NCI-H187 (cell line): ENCODE results near the gene NFKBIE.

Source experiments
- DNase-seq, 2 experiments: peaks; one replicate each; lab custom pipeline; 2025; lab: John Stamatoyannopoulos, UW

Gene NFKBIE

DNA sequence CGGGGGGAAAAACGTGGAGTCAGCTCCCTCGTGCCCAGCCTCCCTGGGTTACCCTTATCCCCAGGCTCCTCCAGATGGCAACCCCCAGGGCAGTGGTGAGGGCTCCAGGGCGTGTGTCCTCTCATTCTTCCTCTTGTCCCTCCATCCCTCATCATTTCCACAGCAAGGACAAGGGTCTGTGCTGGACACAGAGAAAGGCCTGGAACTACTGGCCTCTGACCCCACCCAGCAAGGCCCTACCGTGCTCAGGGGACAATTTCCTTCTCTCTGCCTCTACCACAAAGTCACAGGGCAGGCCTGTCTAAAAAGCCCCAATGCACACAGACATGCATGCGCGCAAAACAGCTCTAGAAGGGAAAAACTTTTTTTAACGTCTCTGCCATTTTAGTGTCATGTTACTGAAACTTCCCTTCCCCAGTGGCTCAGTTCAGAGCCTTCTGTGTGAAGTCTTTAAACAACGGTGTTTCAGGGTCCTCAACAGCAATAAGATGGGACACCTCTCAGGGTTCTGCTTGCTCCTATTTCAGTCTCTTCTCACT, 7.0 kb downstream of the NFKBIE start:
- no peak for DNase-seq

DNA sequence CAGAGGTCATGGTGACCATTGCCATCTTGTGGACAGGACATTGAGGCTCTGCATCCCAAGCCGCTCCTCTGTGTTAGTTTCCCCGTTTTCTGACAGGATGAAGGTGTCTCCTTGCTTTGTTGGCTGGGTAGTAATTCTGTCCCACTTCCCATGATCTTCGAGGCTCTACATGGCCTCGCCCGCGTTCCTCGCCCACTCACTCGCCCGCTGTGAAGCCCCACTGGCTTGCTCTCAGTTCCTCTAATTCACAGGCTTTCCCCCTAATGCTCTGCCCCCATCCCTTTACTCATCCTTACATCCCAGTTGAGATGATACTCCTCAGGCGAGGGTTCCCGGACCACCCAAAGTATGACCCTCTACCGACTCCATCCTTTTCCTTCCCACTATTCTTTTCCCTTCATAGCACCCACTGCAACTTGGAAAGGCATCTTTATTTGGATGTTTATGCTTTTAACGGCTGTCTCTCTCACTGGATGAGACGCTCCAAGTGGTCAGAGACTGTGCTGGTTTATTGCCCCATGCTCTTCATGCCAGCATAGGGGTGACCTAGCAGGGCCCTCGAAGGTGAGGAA, 7.5 kb downstream of the NFKBIE start:
- DNase-seq: no peak

DNA sequence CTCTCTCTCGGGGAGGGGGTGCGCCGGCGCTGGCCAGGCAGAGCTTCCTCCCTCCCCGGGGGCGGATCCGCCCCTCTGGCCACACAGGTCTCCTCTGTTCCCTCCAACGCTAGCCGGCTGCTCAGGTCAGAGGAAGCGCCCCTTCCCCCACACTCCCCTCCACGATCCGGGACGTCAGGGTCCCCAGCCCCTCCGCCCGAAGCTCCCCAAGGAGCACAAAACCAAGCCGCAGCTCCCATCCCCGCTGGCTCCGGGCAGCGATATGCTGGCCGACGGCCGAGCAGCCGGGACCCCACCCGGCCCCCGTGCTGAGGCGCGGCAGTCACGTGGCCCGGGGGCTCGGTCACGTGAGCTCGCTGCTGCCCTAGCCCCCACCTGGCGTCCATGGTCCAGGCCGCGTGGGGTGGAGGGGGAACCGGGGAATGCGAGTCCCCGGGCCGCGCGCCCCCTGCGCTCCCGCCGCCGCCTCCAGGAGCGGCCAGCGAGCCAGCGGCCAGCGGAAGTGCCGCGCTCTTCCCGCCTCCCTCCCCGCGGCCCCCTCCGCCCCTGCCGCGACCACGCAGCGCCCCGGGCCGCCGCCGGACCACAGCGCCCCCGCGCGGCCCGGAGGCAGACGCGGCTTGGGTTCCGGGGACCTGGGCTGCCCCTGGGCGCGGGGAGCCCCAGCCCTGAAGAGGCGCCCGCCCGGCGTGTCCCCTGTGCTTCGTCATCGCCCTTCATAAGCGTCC, 8.2 kb downstream of the NFKBIE start, which contains the start of gene SLC35B2:
TSS of gene SLC35B2 (minus strand) at position 504 of the 728 bp plus-strand sequence. CDS start at position 386, 118 bp downstream.
- DNase-seq: peak; percentile 28 to 64

DNA sequence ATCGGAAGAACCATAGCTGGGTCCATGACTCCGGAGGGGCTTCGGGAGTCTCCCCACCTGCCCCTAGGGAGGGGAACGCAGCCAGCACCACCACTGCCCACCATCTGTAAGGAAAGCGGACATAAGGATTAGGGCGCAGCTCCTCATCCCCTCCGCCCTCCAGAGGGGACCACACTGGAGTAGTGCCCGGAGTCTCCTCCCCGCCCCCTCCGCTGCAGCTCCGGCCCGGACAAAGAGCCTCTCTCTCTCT, 8.7 kb downstream of the NFKBIE start:
- no peak for DNase-seq

DNA sequence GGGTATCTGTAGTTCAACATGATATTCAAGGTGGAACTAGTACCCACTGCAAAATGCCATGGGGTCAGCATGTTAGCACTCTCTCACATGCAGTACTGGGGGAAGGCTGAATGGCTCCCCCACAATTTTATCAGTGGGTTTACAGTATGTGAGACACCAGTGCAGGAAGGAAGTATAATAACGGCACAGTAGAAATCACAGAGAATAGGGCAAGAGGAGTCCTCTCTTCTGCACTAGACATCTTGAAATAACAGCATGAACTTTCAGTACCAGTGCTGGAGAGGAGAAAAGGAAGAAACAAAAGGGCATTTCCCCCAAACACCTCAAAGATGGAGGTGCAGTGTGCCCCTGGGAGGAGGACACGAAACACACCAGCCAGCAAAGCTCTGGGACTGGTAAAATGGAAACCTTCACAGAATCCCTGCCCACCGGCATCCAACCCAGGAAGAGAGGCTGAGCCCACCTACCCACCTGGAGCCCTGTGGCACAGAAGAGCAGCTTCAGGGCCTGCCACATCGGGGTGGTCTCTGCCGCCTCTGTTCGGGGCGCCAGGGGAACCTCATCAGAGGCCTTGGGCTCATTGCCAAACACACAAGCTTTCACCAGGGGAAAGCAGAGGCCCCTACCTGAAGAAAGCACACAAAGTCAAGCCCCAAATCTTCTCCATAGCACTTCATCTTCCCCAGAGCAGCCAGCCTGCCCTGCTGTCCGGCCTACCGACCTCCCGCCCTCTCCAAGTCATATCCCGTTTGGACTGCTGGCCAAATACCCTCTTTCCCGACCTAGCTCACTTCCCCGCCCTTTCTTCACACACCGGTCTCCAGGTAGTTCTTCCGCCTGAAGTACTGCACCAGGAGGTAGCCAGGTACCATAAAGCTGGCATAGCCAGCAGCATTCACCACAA, 9.2 kb downstream of the NFKBIE start:
- no peak for DNase-seq

DNA sequence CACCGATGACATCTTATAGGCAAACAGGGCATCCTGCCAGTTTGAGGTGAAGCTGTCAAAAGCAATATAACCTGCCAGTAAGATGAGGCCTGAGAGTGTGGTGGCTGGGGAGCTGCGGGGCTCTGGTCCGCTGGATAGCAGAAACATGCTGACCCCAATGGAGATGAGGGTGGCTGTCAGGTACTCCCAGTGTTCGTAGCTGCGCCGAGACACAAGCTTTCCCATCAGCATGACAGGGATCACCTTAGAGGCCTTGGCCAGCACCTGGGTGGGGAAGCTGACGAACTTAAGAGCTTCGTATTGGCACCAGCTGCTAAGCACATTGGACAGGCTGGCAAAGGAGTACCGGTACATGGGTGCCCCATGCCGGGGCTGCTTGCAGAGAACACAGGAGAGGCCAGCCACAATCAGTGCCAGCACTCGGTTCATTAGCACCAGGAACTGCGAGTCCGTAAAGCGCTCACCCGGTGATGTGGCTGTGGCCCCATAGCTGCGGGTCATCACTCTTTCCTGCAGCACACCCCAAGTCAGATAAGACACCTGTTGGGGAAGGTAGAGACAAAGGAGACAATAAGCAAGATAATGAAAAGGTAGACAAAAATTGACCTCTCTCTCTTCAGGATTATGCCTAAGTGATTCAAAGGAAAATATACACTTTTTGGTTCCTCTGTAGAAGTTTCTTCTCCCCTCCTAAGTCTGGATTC, 10.1 kb downstream of the NFKBIE start:
- no peak for DNase-seq

DNA sequence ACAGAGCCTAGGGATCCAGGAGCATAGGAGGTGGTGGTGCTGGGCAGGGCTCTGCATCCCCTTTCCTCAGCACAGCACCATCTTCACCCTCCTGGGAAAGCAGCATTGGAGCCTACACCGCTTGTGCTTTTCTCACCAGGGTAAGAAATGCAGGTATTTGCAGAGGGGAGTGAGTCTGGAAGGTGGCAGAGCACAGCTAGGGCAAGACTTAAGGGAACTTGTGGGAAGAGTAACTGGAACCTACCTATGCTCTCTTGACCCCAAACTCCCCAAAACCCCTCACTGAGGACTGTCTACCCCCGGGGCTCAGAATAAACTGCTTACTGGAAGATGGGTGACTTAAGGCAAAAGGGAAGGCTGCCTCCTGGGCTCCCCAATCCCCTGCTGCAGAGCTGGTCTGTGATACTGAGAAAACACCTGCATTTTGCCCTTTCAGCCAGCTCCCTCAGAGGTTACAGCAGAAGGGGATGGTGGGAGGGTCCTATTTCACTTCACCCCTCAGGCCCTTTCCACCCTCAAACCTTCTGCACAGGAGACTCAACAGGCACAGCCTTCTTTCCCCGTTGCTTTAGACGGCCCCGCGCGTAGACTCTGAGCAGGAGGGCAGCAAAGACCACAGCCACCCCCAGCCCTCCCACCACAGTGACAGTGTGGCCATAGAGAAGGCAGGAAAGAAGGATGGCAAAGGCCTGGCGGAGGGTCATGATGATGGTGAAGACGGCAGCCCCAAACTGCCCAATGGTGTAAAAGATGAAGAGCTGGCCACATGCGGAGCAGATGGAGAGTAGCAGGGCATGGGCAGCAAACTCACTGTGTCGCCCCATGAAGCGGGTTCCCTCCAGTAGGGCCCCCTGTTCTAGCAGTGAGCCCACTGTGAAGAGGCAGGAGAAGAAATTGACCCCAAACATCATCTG, 10.9 kb downstream of the NFKBIE start:
- DNase-seq: no peak

DNA sequence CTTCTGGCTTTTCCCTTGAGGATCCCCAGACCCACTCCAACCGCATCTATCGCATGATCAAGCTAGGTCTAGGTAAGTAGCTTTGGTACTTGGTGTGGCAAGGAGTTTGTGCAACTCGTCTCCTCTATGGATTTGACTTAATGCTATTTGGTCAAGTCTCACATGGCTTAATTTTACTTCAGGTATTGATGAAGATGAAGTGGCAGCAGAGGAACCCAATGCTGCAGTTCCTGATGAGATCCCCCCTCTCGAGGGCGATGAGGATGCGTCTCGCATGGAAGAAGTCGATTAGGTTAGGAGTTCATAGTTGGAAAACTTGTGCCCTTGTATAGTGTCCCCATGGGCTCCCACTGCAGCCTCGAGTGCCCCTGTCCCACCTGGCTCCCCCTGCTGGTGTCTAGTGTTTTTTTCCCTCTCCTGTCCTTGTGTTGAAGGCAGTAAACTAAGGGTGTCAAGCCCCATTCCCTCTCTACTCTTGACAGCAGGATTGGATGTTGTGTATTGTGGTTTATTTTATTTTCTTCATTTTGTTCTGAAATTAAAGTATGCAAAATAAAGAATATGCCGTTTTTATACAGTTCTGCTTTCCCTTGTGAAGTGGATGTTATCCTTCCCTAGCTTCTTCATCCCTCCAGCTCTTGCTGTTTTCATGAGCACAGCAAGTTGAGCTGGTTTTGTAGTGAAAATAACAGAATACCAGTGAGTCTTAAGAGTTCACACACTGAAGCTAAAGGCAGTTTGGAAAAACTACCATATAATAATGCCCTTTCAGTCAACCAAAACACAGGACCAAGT, 11.8 kb downstream of the NFKBIE start:
- no peak for DNase-seq

DNA sequence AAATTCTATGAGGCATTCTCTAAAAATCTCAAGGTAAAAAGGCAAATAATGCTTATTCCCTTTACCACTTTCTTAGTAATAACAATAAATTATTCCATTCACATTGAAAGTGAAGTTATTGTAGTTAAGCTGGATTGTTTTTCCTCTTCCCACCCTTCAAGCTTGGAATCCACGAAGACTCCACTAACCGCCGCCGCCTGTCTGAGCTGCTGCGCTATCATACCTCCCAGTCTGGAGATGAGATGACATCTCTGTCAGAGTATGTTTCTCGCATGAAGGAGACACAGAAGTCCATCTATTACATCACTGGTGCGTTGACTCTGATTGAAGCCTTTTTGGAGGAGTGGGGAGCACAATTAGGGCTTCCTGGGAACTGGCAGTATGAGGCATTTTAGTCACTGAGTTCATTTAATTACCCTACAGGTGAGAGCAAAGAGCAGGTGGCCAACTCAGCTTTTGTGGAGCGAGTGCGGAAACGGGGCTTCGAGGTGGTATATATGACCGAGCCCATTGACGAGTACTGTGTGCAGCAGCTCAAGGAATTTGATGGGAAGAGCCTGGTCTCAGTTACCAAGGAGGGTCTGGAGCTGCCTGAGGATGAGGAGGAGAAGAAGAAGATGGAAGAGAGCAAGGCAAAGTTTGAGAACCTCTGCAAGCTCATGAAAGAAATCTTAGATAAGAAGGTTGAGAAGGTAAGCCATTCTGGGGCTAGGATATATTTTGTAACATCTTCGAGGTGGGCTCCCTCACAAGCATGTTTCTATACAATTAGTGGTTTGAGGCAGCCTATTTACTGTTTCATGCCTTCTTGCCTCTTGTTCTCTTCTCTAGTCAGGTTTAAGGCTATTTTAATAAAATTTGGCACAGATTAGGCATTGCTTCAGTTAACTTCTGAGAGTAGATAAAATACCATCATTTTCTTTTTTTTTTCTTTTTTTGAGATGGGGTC, 13.5 kb downstream of the NFKBIE start:
- DNase-seq: no peak

DNA sequence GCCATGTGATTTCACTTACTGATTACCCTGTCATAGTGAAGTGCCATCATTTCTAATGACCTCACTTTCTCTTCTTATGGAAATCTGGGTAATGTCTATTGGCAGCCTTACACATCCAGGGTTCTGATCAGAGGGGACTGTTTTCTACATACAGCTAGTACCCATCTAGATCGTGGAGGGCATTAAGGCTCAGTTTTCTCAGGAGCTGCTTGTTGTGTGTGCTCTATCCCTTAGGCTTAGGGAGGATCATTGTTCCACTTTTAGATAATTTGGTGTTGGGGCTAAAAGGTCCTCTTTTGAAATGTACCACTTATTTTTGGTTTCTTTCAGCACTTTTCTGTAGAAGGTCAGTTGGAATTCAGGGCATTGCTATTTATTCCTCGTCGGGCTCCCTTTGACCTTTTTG, 14.6 kb downstream of the NFKBIE start:
- DNase-seq: no peak

DNA sequence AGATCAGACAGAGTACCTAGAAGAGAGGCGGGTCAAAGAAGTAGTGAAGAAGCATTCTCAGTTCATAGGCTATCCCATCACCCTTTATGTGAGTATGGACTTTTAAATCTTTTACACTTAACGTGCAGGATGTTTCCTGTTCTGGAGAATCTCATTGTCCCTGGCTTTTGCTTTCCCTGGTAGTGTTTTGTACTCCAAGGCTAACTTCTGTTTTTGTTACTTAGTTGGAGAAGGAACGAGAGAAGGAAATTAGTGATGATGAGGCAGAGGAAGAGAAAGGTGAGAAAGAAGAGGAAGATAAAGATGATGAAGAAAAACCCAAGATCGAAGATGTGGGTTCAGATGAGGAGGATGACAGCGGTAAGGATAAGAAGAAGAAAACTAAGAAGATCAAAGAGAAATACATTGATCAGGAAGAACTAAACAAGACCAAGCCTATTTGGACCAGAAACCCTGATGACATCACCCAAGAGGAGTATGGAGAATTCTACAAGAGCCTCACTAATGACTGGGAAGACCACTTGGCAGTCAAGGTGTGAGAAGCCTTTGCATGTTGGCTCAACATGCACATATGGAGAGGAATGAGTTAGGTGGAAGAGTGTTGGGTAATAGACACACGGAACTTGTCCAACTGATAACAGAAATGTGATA, 15.2 kb downstream of the NFKBIE start:
- no peak for DNase-seq

DNA sequence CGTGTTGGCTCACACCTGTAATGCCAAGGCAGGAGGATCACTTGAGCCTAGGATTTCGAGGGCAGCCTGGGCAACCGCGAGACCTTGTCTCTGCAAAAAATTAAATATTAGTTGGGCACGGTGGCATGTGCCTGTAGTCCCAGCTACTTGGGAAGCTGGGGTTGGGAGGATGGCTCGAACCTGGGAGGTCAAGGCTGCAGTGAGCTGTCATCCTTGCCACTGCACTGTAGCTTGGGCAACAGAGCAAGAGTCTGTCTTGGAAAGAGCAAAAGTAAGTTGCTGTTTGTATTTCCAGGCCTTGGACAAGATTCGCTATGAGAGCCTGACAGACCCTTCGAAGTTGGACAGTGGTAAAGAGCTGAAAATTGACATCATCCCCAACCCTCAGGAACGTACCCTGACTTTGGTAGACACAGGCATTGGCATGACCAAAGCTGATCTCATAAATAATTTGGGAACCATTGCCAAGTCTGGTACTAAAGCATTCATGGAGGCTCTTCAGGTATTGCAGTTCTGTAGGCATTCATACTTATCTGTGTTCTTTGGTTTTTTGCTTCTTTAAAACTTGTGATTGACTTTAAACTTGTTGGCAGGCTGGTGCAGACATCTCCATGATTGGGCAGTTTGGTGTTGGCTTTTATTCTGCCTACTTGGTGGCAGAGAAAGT, 16.1 kb downstream of the NFKBIE start:
- no peak for DNase-seq

DNA sequence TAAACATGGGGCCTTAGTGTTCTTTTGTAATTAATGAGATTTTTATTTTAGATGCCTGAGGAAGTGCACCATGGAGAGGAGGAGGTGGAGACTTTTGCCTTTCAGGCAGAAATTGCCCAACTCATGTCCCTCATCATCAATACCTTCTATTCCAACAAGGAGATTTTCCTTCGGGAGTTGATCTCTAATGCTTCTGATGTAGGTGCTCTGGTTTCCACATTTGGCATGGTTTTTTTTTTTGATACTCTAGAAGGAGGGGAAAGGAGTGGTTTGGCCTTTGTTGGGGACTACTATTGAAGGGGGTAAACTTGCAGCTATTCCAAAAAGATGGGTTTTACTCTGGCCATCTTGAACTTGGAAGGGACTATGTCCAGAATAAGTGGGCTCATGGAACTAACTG, 16.8 kb downstream of the NFKBIE start:
- DNase-seq: no peak

DNA sequence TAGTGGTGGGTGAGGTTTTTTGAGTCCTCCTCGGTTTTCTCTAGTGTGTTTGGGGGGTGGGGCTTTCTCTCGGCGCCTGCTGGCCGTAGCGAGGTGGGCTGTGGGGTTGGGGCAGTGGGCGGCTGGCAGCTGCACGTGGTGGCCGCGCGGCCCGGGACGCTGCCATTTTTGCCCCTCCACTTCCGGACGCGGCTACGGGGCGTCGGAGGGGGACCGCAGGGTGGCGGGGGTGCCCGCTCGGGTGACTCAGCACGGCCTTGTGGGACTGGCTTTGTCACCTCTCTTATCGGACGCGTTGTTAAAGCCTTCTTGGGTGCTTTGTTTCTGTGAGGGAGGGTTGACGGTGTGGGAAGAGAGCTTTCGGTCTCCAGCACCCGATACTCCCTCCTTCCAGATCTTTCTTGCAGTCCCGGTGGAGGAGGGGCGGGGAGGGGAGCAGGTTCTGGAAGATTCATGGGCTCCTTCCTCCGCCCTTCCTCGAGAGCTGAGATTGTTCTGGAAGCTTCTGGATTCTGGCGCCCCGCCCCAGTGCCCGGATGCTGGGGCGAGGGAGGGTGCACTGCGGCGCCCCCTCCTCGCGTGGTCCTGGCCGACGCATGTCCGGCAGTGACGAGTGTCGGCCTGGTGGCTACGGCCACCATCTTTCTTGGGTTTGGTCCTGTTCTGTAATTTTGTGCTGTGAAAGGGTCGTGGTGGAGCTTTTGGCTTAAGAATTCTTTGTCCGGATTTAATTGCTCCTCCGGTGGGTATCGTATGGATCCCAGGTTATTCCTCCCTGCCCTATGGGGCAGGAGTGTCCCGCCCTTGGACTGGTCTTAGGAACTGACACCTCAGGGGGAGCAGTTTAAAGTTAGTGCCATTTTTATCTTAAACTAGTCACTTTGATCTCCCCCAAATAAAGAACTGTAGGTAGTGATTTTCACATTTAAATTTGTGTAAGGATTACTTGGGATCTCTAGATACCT, 17.7 kb downstream of the NFKBIE start:
- DNase-seq: no peak

DNA sequence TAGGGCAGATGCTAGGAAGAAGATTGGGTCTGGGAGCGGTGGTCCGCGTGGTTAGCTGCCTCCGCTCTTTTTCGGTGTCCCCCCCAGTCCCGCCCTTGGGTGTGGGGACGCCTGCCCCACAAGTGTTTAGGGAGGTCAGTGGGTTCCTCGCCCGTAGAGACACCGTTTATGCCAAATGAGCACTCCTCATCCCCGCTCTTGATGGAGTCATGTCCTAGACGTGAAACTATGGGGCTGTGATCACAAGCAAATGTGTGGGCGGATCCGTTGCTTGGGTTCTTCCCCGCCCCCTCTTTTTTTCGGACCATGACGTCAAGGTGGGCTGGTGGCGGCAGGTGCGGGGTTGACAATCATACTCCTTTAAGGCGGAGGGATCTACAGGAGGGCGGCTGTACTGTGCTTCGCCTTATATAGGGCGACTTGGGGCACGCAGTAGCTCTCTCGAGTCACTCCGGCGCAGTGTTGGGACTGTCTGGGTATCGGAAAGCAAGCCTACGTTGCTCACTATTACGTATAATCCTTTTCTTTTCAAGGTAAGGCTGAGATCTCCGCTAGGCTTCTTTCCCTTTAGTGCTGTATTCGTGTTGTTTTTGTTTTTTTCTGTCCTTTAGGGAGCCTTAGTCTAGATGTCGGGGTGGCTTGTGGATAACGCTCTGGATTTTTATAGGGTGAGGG, 18.6 kb downstream of the NFKBIE start, which contains the start of gene HSP90AB1:
TSS of gene HSP90AB1 (plus strand) at position 439 of the 675 bp plus-strand sequence. CDS start 1,529 bp downstream, outside the sequence.
- DNase-seq: peak; percentile 77 to 97
